ENCODE data around the gene CEP164. TPM values are rescaled to one million over a fixed set of nuclear protein-coding genes. Genes with fewer than 3 reads are reported as not detected.

CEP164 gene
- total RNA-seq, 4 donors from 2014 or later: 3.4 to 9.2 (median 5.8) TPM

DNA sequence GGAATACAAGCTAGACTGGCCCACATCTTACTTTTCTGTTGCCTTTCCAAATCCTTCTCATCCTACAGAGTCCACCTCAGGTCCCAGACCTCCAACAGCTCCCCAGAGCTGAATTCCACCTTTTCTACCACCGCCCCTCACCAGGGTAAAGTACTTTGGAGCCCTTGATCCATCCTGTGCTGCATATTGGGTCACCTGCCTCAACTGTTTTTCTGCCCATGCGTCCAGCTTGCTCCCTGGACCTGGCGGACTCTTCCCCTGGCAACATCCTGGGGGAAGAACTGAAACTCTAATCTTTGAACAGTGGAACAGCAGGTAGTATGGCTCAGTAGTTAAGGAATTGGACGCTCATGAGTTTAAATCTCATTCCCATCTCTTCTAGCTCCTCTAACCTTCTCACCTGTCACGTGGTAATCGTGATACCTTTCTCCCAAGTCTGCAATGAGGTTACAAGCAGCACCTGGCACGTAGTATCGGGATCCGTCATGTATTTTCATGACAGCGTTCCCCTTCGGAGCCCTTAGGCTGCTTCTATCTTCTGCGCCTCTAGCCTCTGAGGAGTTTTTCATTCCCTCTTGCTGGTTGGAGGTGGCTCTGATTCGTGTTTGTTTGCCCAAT, 98.1 kb downstream of the CEP164 start:
- Histone ChIP-seq H3K27me3 (no peaks in the 10 kb centered on the region), H3K36me3 (no peaks in the 10 kb centered on the region), H3K9me3 (no peaks in the 10 kb centered on the region), H3K27ac (no peak overlapping the region), H3K4me3 (no peak overlapping the region), H3K4me1 (no peaks in the 10 kb centered on the region)
- intact Hi-C loops (cut with DNase I; ENCODE audit: low total_unique reads): loop anchor here (5.0 to 10.0 kb wide), 2 partner anchors 392 to 519 kb away; no protein-coding TSS in a partner anchor
- in situ Hi-C loops (cut with MboI; ENCODE audit: low sequenced_read_pairs in 4 of 4): loop anchor here in 3 of 4 donors (10.0 to 25.0 kb wide), 3 partner anchors 379 to 637 kb away; no protein-coding TSS in a partner anchor
- TF ChIP-seq, protein P1, sequence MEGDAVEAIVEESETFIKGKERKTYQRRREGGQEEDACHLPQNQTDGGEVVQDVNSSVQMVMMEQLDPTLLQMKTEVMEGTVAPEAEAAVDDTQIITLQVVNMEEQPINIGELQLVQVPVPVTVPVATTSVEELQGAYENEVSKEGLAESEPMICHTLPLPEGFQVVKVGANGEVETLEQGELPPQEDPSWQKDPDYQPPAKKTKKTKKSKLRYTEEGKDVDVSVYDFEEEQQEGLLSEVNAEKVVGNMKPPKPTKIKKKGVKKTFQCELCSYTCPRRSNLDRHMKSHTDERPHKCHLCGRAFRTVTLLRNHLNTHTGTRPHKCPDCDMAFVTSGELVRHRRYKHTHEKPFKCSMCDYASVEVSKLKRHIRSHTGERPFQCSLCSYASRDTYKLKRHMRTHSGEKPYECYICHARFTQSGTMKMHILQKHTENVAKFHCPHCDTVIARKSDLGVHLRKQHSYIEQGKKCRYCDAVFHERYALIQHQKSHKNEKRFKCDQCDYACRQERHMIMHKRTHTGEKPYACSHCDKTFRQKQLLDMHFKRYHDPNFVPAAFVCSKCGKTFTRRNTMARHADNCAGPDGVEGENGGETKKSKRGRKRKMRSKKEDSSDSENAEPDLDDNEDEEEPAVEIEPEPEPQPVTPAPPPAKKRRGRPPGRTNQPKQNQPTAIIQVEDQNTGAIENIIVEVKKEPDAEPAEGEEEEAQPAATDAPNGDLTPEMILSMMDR (IDR thresholded peaks at IDR 0.05 in 4 of 5, conservative IDR thresholded peaks at IDR 0.05 in 1 of 5): no peak
- TF ChIP-seq POLR2A (IDR thresholded peaks at IDR 0.05): no peak
- ATAC-seq (no peak), DNase-seq (no peak)

DNA sequence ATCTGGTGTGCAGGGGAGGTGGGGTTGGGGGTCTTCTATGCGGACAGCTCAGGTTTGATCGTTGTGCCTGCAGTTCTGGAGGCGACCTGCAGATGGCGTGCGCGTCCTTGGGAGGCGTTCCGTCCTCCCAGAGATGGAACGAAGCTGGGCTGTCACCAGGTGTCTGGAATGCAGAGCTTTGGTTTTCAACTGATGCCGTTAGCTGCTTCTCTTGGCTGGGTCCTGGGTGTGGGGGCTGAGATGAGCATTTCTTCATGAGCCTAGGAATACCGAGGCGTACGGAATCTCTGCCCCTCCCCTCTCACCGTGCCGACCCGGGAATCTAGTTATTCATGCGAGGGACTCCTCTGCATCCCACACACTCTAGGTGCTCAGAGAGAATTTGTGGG, 98.6 kb downstream of the CEP164 start:
- no peaks in the 10 kb centered on the region for H3K9me3 ChIP-seq
- H3K27ac ChIP-seq: no peak overlapping the region
- intact Hi-C loops (cut with DNase I; ENCODE audit: low total_unique reads): loop anchor here (5.0 to 10.0 kb wide), 2 partner anchors 391 to 519 kb away; no protein-coding TSS in a partner anchor
- H3K27me3 ChIP-seq: no peaks in the 10 kb centered on the region
- in situ Hi-C loops (cut with MboI; ENCODE audit: low sequenced_read_pairs in 4 of 4): loop anchor here in 3 of 4 donors (10.0 to 25.0 kb wide), 3 partner anchors 379 to 636 kb away; no protein-coding TSS in a partner anchor
- H3K4me3 ChIP-seq: no peak overlapping the region
- H3K4me1 ChIP-seq: no peaks in the 10 kb centered on the region
- TF ChIP-seq, protein P1 (IDR thresholded peaks at IDR 0.05 in 4 of 5, conservative IDR thresholded peaks at IDR 0.05 in 1 of 5): peak; percentile 47 to 90 (median 76)
- TF ChIP-seq POLR2A (IDR thresholded peaks at IDR 0.05): no peak
- peak in 1 of 2 donors; percentile 25 for DNase-seq
- no peaks in the 10 kb centered on the region for H3K36me3 ChIP-seq
- peak in 1 of 2 donors; percentile 60 for ATAC-seq

DNA sequence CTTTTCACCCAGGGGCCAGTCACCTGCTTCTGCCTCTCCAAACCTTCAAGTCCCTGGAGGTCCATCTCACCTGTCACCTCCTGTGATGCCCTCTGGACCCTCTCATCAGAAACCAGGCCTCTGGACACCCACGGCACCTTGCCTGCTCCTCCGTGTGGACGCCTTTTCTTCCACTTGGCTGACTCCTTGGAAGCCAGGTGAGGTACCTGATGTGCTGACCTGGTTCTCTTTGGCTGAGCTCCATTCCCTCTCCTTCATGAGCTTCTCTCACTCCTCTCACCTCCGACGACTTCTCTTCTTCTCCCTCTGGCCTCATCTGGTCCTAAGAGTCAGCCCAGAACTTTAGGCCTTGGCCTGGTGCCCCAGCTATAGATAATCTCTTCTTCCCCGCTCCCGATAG, 99.3 kb downstream of the CEP164 start:
- intact Hi-C loops (cut with DNase I; ENCODE audit: low total_unique reads): loop anchor here (5.0 to 10.0 kb wide), 2 partner anchors 390 to 518 kb away; no protein-coding TSS in a partner anchor
- ATAC-seq (no peak), DNase-seq (no peak)
- no peaks in the 10 kb centered on the region for H3K4me1 ChIP-seq
- H3K27me3 ChIP-seq: no peaks in the 10 kb centered on the region
- H3K27ac ChIP-seq: no peak overlapping the region
- H3K9me3 ChIP-seq: no peaks in the 10 kb centered on the region
- in situ Hi-C loops (cut with MboI; ENCODE audit: low sequenced_read_pairs in 4 of 4): loop anchor here in 3 of 4 donors (10.0 to 25.0 kb wide), 3 partner anchors 378 to 635 kb away; no protein-coding TSS in a partner anchor
- no peak for TF ChIP-seq POLR2A (IDR thresholded peaks at IDR 0.05)
- TF ChIP-seq, protein P1 (IDR thresholded peaks at IDR 0.05 in 4 of 5, conservative IDR thresholded peaks at IDR 0.05 in 1 of 5): no peak
- H3K4me3 ChIP-seq: no peak overlapping the region
- H3K36me3 ChIP-seq: no peaks in the 10 kb centered on the region

DNA sequence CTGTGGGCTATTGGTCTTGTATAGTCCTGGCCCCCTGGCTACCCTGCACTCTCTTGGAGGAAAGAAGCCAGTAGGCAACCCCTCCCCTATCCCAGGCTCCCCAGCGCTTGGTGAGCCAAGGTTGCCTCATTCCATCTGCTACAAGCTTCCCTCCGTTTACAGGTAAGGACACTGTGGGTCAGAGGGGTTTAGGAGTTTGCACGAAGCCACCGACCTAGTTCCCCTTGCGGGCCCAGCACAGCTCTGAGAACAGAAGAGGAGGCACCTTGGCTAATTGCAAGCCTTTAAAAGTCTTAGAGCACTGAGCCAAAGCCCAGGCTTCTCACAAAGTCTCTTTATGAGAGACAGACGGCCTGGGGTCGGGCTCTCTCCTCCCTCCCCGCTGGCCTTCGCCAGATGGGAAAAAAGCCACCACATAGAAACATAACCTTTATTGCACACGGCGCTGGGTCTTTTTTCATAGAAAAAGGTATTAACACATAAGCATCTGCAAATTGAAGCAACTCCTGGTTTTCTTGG, 99.8 kb downstream of the CEP164 start:
- H3K27ac ChIP-seq: no peak overlapping the region
- H3K4me3 ChIP-seq: no peak overlapping the region
- no peaks in the 10 kb centered on the region for H3K9me3 ChIP-seq
- TF ChIP-seq POLR2A (IDR thresholded peaks at IDR 0.05): no peak
- TF ChIP-seq, protein P1 (IDR thresholded peaks at IDR 0.05 in 4 of 5, conservative IDR thresholded peaks at IDR 0.05 in 1 of 5): no peak
- in situ Hi-C loops (cut with MboI; ENCODE audit: low sequenced_read_pairs in 4 of 4): loop anchor here in 3 of 4 donors (10.0 to 25.0 kb wide), 3 partner anchors 377 to 635 kb away; no protein-coding TSS in a partner anchor
- H3K27me3 ChIP-seq: no peaks in the 10 kb centered on the region
- no peak for DNase-seq
- intact Hi-C loops (cut with DNase I; ENCODE audit: low total_unique reads): loop anchor here (5.0 to 10.0 kb wide), 2 partner anchors 390 to 517 kb away; no protein-coding TSS in a partner anchor
- no peak for ATAC-seq
- H3K36me3 ChIP-seq: no peaks in the 10 kb centered on the region
- no peaks in the 10 kb centered on the region for H3K4me1 ChIP-seq

Data from gastrocnemius medialis (tissue), 4 donors.